GM10266 (cell line): ENCODE data around the gene OR51I2.

ENCODE experiments used
- DNase-seq: peaks from one replicate; pipeline ENCODE4 v3.0.0; 2012; ENCODE audit errors: extremely low spot score
- TF ChIP-seq, protein P1 (sequence below): IDR thresholded peaks from 2 replicates; pipeline ENCODE4 v1.5.1; 2012; ENCODE audit warnings: mild to moderate bottlenecking, low read depth; ENCODE audit not compliant: control insufficient read depth, insufficient read depth; ENCODE audit errors: missing control alignments

The OR51I2 gene

DNA sequence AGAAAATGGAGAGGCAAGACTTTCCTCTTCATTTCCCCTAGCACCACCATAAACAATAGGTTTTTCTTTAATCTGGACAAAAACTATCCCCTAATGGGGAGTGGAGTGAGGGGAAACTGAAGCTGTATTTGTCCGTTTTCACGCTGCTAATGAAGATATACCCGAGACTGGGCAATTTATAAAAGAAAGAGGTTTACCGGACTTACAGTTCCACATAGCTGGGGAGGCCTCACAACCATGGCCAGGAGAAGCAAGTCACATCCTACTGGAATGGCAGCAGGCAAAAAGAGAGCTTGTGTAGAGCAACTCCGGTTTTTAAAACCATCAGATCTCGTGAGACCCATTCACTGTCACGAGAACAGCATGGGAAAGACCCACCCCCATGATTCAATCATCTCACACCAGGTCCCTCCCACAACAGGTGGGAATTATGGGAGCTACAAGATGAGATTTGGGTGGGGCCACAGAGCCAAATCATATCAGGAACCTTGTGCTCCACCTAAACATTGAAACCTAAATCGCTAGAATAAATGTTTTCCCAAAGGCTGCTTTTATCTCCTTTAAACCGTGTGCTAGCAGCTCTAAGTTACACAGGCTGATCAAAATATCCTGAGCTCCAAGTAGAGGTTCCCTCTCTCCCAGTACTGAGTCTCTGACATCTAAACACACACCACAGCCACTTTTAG is 56.4 kb downstream of the OR51I2 start:
- TF ChIP-seq, protein P1, sequence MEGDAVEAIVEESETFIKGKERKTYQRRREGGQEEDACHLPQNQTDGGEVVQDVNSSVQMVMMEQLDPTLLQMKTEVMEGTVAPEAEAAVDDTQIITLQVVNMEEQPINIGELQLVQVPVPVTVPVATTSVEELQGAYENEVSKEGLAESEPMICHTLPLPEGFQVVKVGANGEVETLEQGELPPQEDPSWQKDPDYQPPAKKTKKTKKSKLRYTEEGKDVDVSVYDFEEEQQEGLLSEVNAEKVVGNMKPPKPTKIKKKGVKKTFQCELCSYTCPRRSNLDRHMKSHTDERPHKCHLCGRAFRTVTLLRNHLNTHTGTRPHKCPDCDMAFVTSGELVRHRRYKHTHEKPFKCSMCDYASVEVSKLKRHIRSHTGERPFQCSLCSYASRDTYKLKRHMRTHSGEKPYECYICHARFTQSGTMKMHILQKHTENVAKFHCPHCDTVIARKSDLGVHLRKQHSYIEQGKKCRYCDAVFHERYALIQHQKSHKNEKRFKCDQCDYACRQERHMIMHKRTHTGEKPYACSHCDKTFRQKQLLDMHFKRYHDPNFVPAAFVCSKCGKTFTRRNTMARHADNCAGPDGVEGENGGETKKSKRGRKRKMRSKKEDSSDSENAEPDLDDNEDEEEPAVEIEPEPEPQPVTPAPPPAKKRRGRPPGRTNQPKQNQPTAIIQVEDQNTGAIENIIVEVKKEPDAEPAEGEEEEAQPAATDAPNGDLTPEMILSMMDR, result no peak
- no peak for DNase-seq
